ENCODE results near the gene AGBL4.
"Not testable (repeated sequence)": the region's sequence is repeated elsewhere in the genome, so short reads cannot be mapped to it uniquely, and the experiment has no call there.

Gene AGBL4

GRCh38 chr1:49298304-49298703 is 725.5 kb downstream of the AGBL4 start:
- DNase-seq, result no peak

DNA sequence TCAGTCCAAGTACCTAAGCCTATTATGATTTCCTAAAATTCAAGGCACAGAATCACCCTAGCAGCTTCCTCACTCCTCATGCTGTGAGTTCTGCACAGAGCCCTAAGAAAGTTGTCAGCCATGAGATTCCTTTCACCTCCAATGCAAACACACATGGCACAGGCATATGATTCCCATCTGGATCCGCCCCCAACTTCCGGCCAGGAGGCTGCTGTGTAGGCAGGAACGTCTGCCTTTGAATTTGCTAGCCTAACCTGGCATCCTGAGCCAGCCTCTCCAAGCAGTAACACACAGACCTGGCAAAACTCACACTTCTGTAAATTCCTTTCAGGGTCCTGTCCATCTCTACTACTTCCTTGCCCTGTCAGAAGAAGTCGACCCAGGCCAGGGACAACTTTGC is 726.0 kb downstream of the AGBL4 start:
- DNase-seq, result no peak

GRCh38 chr1:49294539-49294938 is 729.2 kb downstream of the AGBL4 start:
- no peak for DNase-seq

DNA sequence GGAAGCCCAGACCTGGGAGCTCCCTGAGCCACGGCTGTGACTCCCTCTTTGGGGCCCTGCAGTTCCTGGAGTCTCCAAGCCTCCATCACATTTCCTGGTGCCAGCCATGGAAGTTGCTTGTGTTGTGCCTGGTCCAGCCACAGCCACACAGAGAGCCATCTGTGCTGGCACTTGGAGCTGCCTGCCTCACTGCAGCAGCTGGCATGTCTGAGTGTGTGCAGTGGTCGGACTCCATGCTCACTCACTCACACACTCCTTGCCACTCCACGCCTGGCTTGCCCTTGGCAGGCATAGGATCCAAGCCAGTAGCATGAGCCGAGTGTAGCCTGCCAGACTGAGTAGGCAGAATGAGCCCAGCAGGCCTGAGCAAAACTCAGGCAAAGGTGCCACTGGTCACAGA is 730.7 kb downstream of the AGBL4 start:
- DNase-seq, result no peak

DNA sequence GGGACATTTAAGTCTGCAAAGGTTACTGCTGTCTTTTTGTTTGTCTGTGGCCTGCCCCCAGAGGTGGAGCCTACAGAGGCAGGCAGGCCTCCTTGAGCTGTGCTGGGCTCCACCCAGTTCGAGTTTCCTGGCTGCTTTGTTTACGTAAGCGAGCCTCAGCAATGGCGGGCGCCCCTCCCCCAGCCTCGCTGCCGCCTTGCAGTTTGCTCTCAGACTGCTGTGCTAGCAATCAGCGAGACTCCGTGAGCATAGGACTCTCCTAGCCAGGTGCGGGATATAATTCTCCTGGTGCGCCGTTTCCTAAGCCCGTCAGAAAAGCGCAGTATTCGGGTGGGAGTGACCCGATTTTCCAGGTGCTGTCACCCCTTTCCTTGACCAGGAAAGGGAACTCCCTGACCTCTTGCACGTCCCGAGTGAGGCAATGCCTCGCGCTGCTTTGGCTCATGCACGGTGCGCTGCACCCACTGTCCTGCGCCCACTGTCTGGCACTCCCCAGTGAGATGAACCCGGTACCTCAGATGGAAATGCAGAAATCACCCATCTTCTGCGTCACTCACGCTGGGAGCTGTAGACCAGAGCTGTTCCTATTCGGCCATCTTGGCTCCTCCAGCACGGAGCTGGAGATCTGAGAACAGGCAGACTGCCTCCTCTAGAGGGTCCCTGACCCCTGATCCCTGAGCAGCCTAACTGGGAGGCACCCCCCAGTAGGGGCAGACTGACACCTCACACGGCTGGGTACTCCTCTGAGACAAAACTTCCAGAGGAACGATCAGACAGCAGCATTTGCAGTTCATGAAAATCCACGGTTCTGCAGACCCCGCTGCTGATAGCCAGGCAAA is 766.3 kb downstream of the AGBL4 start:
- DNase-seq, result not testable (repeated sequence)

- DNase-seq, result no peak
Observed at GRCh38 chr1:49252917-49253316, 770.8 kb downstream of the AGBL4 start.

DNA sequence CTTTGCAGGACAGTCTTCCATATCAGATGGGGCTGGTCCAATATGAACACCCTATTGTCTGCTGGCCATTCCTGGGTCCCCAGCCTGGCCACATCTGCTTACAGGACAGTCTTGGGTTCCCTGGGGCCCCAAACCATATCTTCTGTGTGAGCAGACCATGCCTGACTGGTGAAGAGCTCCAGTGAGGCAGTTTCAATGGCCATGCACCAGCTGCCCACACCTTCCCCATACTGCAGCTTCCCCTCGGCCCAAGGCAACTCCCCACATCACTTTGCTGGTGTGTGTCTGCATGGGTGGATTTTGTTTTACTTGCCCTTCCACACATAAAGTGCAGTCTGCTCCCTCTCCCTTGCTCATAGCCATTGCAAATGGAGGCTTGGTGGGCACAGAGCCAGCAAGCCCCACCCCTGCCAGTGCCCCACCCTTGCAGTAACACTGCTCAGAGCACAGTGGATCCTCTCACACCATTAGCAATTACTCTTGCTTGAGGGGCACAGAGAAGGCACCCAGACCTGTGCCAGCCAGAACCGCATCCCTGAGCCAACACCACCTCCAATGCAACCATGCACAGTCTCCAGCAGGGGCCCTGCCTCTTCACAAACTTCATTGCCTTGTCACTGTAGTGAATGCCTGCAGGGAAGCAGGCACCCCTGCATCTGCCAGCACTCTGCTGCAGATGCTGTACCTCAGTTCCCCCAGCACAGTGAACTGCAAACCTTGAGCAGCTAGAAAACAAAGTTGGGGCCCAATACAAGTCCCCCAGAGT is 772.6 kb downstream of the AGBL4 start:
- DNase-seq, result no peak

DNA sequence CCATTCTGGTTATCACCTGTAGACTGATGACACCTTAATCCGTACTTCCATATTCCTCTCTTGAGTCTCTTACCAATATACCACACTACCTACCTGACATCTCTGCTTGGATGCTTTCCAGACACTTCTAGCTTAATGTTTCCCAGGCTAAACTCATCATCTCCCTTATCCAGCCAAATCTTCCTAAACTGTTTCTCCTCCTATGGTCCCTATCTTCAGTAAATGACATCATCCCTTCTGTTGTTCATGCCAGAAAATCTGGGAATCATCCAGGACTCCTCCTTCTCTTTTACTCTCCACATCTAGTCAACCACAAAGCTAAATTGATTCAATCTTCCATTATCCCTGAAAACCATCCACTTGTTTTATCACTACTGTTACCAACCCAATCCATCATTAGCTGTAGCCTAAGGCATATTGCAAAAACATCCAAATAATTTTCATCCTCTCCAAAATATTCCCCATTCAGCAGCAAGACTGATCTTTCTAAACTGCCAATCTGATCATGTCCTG is 783.0 kb downstream of the AGBL4 start:
- DNase-seq, result no peak

DNA sequence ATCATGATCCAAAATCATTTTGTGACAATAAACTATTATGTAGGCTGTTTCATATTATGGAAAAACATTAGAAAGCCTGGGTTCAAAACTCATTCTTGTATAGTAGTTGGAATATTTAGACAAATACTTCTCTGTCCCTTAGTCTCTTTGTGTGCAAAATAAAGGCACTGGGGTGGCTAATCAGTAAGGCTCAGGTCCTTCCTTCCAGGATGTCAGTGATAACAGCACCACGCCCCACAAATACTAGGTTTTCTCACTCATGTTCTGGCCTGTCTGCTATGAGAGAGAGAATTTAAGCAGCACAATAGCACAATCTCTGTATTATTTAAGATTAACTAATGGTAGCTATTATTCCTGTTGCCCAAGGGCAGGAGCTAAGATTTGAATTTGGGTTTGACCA is 788.8 kb downstream of the AGBL4 start:
- DNase-seq, result no peak

DNA sequence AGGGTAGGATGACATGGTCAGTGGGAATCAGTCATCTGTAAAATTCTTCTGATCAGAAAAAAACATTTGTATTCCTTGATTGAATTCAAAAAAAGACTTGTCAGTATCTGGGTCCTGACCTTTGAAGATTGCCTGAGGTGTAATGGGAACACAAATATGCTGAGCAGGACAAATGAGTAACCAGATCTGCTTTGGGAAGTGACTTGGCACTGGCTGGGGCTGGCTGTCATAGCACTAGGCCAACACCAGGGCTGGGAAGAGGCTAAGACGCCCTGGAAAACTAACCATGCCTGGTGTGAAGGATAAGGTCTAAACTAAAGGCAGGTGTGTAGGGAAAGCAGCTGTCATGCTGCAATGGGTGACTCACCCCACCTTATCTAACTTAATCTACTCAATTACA is 794.2 kb downstream of the AGBL4 start:
- DNase-seq, result no peak

DNA sequence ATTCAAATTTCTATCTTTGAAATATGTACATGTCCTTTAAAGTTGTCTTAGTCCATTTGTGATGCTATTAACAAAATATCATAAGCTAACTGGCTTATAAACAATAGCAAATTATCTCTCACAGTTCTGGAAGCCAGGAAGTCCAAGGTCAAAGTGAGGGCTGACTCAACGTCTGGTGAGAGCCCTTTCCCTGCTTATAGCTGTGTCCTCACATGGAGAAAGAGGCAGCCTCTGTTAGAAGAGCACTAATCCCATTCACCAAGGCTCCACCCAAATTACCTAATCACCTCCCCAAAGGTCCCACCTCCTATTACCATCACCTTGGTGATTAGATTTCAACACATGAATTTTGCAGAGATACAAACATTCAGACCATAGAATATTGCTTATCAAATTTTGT is 797.0 kb downstream of the AGBL4 start:
- no peak for DNase-seq

DNA sequence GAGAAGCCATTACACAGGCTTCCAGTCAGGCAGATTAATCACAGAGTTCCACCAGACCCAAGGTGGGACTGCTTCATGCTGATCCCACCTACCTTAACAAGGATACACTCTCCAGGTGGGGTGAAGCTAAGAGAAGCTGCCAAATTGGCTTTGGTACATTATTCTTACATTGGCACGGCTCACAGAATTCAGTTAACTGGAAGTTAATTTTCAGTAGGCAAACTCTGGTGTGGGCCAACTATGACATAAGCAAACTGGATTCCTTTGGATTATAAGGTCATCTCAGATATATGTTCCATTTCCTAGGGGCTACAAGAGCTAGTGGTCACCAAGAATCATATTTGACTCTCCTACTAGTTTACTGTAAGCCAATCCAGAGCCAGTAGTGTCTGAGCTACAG is 798.3 kb downstream of the AGBL4 start:
- DNase-seq, result no peak

GRCh38 chr1:49213301-49213700 is 810.5 kb downstream of the AGBL4 start:
- DNase-seq, result no peak

GRCh38 chr1:49208712-49209111 is 815.0 kb downstream of the AGBL4 start:
- DNase-seq, result no peak

- DNase-seq, result no peak
Observed at GRCh38 chr1:49204720-49205119, 819.0 kb downstream of the AGBL4 start.

GRCh38 chr1:49200738-49201137 is 823.0 kb downstream of the AGBL4 start:
- no peak for DNase-seq

DNA sequence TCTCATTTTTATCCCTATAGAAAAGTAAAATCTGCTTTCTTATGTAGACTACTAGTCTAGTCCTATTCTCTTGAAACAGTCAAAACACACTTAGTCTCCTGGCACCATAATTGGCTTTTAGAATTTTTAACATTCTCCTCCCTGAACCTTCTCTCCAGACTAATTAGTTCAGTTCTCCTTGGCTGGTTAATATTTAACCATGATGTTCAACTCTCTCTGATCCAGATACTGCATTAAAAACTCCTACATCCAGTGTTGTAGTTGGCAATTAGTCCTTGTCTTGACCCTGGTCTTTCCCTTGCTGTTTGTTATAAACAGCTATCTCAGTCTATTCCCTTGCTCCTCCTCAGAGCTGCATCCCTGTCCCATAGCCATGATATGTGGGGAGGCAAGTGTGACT is 824.2 kb downstream of the AGBL4 start:
- no peak for DNase-seq

DNA sequence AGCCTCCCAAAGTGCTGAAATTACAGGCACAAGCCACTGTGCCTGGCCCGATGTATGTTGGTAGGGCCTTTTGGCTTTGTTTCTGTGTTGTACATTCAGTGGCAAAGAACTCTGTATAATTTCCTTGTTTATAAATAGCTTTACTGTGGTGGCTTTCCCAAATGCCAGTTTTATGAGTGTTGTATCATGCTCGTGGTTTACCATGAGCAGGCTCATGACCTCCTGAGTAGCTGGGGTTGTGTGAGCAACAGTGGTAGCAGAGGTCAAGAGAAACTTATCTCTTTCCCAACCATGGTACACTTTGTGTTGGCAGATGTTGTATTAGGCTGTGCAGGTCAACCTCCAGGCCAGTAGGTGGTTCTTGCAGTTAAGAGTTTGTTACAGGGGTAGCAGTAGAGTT is 826.7 kb downstream of the AGBL4 start:
- no peak for DNase-seq

DNA sequence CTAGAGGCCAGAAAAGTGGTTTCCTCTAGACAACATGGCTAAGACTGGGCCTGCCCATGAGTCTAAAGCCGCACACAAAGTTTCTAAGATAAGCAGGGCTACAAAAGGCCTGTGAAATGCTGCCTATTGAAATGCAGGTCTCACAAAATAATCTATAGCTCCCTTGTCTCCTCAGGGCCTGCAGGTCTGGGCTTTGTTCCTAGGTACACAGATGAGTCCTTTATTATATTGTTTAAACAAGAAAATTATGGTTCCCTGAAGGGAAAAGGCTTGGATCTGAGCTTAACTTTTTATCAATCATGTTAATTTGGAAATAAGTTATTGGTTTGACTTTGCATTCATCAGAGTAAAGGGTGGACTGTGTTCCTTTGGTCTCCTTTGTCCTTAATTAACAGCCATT is 833.6 kb downstream of the AGBL4 start:
- no peak for DNase-seq

DNA sequence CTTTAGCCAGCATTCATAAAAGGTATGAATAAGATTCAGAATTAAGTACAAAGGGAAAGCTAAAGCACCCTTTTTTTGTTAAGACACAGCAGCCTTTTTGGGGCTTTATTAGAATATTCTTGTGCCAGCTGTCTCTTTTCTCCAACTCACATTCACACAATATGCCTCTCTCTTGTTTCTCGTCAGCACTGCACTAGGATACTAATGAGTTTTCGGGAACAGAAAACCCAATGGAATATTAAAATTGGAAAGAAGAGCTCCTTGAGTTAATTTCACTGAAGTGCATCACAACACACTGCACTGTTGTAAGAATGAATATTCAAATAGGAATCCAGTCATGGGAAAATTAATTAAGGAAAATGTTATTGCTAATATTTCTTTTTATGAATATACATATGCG is 836.7 kb downstream of the AGBL4 start:
- DNase-seq, result no peak

DNA sequence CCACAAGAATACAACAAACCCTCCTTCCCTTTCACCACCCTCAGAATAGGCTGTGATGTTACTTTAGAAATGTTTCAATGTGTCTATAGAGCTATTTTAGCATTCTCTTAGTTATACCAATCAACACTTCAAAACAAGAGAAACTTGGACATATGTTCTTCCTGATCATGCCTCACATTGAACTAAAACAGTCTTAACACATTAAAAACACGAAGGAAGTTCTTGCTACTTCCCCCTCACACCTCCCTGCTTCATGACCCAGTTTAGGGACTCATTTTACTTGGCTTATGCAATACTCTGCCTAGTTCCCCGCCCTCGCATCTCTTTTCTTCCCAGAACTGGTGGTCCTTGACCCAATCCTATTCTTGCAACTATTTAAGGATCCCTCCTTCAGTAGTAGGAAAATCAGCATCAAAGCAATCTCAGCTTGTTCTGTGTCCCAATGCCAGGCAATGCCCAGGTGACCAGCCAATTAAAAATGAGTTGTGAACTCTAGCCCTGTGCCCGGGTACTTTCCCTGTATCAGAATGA is 838.2 kb downstream of the AGBL4 start:
- DNase-seq, result no peak

GRCh38 chr1:49183489-49183888 is 840.3 kb downstream of the AGBL4 start:
- DNase-seq, result no peak

DNA sequence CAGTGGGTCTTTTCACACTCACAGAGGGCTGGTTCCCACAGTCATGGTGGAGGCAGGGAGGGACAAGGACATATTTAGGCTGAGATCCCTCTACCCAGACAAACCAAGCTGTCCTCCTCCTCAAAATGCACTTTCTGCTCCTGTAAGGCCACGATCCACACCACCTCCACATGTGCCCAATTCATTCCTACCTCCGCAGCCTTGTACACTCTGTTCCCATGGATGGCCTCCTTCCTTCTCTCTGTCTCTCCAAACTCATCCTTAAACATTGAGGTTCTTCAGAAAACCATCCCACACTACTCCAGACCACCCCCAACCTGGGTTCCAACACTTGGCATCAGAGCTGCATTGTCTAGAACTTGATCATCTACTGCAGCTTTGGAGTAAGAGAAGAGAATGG is 842.7 kb downstream of the AGBL4 start:
- DNase-seq, result no peak
